ENCODE data around the gene NMBR. TPM values are rescaled to one million over a fixed set of nuclear protein-coding genes. Genes with fewer than 3 reads are reported as not detected.
"Not testable (repeated sequence)": the region's sequence is repeated elsewhere in the genome, so short reads cannot be mapped to it uniquely, and the experiment has no call there.

The NMBR gene
- polyA plus RNA-seq, 10 donors, result 0.13 to 0.20 (median 0.18) TPM; not detected in 6

DNA sequence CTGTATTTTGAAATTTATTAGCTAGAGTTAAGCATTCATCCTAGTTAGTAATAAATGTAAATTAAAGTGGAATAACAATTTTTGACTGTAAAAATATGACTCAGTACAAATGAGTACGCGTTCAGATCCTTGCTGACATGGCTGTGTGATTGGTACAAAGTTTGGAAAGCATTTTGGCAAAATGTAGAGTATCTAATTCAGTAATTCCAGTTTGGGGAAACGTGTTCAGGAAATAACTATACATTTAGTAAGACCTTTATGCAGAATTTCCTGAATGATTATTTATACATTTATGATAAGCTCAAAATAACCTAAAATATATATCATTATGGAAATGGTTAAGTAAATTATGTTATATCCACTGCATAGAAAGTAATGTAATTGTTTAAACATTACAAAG, 8.2 kb upstream of the NMBR start:
- no peak for DNase-seq

DNA sequence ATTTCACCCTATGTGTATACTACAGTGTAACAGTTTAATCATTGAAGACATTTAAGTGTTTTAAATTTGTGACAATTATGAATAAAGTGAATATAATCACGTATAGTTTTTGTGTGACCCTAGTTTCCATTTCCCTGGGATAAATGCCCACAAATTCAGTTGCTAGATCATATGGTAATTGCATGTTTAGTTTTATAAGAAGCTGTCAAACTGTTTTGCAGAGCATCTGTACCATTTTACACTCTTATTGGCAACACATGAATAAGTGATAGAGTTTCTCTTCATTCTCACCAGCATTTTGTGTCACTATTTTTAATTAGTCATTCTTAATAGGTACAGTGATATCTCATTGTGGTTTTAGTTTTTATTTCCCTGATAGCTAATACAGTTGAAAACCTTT, 7.4 kb upstream of the NMBR start:
- no peak for DNase-seq

DNA sequence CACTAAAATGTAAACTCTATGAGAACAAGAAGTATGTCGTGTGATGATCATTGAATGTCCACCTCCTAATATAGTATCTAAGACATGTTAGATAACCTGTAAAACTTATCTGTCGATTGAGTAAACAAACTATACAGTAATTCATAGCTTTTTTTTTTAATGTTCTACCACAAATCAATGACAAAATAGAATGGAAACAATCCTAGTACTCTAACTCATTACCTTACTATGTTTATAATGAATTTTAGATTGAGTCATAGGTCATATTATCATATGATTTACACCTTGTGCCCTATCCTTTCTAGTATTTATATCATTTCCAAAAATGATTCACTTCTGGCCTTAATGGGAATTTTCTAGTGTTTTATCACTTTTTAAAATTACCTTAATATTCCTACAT, 6.3 kb upstream of the NMBR start:
- no peak for DNase-seq

DNA sequence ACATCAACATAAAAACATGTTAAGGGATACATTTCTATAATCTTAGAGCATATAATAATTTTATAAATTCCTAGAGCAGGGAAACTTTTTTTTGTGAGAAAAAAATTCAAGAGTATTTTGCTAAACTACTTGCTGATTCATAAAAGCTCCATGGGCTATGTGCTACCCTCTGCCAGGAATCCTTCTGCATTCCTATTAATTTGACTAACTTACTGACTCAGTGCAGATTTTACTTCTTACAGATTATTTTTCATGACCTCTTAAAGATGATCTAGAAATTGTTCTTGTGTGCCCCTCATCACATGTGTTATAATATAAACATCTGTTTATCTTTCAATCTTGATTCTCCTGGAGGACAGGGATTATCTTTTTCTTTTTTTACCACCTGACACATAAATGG, 5.8 kb upstream of the NMBR start:
- peak in 1 of 3 donors; percentile 45 for DNase-seq

DNA sequence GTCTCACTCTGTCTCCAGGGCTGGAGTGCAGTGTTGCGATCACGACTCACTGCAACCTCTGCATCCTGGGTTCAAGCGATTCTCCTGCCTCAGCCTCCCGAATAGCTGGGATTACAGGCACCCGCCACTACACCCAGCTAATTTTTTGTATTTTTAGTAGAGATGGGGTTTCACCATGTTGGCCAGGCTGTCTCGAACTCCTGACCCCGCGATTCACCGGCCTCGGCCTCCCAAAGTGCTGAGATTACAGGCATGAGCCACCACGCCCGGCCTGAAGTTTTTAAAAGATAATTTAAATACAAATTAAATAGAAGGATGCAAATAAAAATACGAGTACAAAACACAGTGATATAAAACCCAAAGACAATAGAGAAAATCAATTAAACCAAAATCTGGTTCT, 5.4 kb downstream of the NMBR start:
- not testable (repeated sequence) for DNase-seq

DNA sequence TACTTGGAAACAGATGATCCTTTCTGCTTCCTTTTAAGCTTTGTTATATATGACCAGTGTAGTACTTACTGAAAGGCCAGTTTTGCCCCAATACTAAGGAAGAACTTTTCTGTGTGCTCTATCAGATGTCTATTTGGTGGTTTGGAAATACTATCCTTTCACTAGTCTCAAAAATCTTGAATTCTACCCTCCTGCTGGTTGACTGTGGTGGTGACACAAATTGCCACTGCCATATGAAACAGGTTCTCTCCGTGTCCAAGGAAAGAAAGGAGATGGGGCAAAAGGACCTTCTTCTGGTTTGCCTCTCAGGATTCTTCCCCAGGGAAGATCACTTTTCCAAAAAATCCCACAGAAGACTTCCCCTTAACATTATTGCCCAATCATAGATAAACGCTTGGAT, 8.0 kb downstream of the NMBR start:
- DNase-seq, result no peak

DNA sequence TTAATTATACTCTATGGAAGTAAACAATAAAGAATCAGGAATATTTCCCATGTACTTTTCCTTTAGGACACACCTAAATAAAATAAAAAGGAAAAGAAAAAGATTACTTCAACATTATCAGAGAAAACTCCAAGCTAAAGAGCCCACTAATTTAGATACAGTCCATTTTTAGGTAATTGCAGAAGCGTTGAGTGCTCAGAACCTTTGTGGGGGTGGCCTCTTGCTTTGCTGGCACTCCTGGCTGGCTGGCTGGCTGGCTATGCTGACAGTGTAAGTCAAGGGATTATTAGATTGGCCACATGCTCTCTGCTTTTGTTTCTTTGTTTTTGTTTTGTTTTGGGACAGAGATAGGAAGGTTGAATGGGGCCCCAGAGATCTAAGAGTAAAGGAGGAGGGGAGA, 14.3 kb downstream of the NMBR start, which contains the start of gene GJE1:
GJE1 (plus strand) TSS at position 301 of the 400 bp plus-strand sequence. CDS start 234 bp downstream, outside the sequence.
- no peak for DNase-seq

DNA sequence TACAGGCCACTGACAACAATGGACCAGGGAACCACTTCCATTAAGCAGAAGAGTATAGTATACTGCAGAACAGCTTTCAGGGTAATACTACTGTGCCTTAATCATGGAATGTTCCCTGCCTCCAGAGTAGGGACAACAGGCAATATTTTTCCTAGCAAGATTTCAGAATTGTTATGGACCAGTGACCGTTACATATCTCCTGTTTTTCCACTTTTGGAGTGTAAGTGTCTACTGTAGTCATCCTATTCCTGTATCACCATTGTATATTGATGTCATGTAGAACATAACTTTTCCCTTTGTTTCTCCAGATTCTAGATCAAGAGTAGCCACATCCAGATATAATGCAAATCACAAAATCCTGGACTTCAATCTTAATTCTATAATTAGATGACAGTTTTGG, 16.1 kb downstream of the NMBR start:
- DNase-seq, result no peak

DNA sequence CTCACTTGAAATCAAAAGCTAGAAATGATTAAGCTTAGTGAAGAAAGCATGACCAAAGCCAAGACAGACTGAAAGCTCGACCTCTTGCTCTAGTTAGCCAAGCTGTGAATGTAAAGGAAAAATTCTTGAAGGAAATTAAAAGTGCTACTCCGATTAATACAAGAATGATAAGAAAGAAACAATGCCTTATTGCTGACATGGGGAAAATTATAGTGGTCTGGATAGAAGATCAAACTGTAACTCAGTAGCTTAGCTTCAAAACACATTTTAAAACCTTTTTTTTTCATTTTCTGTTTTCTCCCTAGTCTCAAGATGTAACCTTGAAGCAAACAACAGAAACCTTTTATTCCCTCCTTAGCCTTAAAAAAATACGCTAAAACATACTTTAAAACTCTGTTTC, 25.6 kb downstream of the NMBR start:
- no peak for DNase-seq

DNA sequence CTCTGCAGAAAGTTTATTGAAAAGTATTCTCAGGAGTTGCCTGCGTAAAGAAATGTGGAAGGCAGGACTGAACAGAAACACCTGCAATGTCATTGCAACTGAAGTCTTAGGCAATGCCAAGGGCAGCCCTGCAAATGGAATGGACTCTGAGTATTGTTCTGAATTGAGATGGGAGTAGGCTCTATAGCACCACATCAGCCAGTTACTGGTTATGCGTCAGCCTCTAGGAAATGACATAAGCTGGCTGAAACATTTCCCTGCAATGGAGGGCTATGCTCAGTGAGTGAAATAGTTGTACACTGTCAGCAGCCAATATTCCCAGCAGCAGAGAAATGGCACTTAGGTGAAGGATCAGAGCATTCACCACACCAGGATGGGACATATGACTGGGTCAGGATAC, 28.0 kb downstream of the NMBR start:
- no peak for DNase-seq

DNA sequence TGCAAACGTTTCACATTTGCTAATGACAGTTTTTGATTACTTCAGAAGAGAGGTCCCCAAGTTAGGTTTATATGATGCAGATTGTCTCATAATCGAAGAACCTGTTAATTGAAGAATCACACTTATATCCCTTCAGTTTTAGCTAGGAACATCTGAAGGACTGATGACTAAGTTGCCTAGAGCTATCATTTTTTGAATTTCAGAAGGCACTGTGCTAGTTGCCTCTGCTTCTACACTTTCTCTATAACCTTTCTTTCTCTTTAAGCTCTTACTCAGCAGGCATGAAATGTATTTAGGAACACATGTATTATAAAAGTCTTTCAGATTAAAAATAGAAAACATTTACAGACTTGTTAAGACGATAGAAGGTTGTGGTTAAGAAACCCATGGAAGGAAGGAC, 28.6 kb downstream of the NMBR start:
- no peak for DNase-seq

DNA sequence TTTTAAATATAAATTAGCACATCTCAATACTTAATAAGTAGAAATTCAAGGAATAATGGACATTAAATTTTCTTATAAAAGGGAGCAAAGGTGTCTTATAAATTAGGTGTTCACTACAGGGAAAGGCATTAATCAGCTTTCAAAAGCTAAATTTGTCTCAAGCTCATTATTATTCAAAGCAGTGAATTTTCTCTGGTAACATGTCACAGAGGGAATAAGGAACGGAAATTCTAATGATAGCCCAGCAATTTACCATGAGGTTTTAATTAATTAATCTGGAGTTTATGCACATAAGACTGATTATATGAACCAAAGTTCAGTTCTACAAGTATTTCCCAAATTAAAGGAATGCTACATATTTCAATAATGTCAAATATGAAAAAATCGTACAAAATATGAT, 29.6 kb downstream of the NMBR start:
- no peak for DNase-seq

DNA sequence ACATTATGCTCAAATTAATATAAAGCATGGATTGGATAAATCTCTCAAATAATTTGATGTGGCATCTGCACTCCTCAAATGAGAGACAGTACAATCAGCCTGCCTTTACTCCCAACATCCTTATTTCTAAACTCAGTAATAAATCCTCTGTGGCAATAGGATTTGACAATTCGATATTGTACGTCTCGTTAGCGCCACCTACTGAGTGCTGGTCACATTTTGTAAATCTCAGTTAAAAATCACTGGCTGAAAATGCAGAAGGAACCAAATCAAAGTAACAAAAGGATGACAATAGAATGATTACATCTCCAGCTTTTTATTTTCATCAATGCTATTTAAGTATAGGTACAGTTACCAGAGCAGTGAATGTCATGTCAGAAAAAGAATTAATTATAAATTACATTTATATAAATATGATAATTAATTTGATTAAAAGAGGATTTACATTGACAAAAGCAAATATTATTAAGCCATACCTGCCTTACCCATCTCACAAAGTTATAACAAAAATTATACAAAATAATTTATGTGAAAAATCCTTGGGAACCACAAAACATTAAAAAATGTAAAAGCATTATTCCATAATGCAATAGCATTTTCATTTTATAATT, 34.4 kb downstream of the NMBR start:
- DNase-seq, result peak; percentile 59 to 78 (median 72)

DNA sequence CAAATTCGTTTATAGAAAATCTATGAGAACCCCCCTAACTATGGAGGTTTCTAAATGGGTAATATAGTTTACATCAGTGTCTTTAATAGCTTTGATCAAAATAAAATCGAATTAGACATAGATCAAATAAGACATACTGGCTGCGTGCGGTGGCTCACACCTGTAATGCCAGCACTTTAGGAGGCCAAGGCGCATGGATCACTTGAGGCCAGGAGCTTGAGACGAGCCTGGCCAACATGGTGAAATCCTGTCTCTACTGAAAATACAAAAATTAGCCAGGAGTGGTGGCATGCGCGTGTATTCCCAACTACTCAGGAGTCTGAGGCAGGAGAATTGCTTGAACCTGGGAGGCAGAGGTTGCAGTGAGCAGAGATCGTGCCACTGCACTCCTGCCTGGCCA, 36.1 kb downstream of the NMBR start:
- DNase-seq, result not testable (repeated sequence)

DNA sequence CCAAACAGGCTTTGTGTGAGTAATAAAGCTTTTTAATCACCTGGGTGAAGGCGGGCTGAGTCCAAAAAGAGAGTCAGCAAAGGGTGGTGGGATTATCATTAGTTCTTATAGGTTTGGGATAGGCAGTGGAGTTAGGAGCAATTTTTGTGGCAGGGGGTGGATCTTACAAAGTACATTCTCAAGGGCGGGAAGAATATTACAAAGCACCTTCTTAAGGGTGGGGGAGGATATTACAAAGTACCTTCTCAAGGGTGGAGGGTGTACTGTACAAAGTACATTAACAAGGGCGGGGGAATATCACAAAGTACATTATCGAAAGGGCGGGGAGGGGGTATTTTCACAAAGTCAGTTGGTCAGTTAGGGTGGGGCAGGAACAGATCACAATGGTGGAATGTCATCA, 42.1 kb downstream of the NMBR start:
- DNase-seq, result not testable (repeated sequence)

DNA sequence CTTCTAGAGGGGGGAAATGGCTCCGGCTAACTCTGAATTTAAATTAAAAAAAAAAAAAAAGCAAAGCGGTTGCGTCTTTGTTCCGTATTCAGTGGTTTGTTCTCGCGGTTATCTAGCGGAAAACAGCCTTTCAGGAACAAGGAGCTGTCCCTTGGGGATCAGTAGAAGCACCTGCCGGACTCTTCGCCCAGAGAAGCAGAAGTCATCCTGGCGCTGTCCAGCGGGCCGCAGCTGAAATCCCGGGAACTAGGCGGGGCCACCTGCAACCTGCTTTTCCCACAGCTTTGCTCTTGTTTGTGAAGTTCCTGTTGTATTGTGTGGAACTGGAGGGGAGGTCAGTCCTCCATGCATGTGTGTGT, 58.1 kb downstream of the NMBR start:
- DNase-seq, result peak; percentile 17 to 49 (median 17)

DNA sequence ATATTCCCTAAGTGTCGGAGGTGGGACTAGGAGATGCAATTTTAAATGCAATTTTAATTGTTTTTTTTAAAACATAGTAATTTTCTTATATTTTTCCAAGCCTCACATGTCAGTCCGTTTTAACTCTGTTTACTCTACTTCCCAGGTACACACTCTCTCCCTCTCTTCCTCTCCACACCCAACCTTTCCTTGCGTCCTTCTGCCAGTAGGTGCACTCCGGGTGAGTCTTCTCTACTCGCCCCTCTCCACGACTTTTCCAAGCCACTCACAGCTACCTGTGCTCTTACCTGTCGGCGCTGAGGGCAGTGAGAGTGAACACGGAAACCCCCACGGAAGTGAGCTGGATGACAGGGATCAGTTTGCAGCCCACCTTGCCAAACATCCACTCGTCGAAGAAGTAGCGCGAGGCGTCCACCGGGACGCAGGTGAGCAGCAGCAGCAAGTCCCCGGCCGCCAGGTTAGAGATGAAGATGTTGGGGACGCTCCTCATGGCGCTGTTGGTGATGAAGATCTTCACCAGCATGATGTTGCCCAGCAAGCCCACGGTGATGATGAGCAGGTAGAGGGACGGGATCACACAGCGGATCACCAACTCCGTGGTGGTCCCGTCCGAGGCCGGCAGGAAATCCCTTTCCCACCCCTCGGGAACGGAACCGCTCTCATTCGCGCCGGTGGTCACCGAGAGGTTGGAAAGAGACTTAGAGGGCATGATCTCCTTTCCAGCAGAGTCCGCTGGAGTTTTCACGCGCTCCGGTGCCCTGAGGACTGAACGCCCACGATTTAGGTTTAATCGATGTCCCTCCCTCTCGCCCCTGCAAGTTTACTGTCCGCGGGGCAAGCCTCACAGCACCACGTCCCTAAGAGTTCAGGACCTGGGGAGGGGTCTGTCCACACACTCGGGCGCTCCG, 58.7 kb downstream of the NMBR start:
- DNase-seq, result no peak

DNA sequence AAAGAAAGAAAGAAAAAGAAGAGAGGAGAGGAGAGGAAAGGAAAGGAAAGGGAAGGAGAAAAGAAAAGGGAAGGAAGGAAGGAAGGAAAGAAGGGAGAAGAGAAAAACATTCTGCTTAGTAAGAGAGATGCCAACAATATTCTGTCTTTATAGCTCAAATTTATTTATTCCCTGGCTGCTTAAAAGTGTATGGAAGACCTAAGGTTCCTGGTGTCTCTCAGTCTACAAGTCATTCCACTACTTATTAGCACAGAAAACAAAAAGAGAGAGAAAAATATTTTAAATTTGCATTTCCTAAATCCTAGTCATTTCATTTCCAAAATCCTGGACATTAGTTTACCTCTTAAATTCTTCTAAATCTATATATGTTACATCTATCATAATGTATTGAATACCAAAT, 67.8 kb downstream of the NMBR start:
- DNase-seq, result no peak

DNA sequence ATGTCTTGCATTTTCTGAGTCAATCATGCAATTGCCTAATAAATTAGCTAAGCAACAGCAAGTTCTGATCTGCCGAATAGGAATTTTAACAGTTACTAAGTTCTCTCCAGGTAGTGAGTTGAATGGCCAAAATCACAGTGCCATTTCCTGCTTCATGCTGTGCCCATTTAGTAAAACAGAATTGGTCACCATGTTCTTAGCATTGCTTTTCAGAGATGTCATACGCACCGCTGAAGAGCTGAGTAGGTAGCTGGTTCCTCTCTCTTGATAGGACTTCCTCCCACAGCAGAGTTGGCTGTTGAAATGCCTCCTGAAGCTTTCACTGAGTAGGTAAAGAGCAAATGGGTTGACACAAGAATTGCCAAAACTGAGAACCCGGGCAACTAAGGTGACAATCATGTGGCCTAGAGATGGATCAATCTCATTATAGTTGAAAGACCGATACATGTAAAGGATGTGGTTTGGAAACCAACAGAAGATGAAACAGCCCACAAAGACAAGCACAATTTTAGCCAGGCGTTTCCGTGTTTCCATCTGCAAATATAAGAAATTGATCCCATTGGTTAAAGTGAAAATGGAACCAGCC, 71.3 kb downstream of the NMBR start:
- no peak for DNase-seq

DNA sequence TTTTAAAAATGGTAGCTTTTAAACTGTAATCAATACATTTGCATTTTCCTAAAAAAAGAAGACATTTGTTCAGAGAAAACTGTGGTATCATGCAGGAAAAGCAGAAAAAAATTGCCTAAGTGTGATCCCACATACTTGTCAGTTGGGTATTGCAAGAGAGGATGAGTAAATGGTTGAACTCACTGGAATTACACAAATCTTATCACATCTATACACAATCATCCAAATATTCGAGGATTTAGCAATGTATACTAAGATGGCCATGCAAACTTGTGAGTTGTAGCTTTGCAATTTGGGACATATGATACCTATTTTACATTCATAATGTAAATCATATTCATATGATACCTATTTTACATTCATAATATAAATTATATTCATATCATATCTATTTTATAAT, 72.4 kb downstream of the NMBR start:
- no peak for DNase-seq

DNA sequence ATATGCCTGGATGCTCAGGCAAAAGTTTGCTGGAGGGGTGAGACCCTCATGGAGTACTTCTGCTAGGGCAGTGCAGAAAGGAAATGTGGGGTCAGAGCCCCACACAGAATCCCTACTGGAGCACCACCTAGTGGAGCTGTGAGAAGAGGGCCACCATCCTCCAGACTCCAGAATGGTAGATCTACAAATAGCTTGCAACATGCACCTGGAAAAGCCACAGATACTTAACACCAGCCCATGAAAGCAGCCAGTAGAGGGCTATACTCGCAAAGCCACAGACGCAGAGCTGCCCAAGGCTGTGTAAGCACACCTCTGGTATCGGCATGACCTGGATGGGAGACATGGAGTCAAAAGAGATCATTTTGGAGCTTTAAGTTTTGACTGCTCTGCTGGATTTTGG, 74.9 kb downstream of the NMBR start:
- no peak for DNase-seq

DNA sequence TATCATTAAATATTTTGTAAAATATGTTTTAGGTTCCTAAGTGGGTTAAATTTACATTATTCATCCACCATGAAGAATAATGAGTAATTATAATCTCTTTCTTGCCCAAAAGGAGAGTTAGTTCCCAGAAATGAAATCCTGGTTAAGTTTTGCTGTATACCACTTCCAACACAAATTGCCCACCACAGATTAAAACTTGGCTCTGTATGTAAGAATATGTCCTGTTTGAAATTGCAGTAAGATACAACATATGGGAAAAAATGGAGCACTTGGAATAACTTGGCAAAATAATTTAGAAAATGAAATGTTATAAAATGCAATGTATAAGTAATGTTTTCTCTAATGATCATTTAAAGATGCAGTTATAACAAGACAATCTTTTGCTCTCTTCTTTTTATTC, 78.5 kb downstream of the NMBR start:
- DNase-seq, result no peak

DNA sequence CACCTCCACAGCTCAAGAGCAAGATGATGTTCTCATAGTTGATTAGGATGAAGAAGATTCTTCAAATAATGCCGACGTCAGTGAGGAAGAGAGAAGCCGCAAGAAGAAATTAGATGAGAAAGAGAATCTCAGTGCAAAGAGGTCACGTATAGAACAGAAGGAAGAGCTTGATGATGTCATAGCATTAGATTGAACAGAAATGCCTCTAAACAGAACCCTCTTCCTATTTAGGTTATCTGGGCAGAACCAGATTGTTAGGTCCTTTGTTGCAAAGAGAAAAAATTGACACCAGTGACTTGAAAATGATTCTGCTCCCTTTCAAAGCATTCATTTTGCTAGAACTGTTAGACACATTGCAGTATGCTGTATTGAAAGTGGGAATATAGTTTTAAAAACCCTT, 84.1 kb downstream of the NMBR start:
- not testable (repeated sequence) for DNase-seq
